GM19240 (cell line): ENCODE results near the gene MSX1.

Experiments used
- DNase-seq: peaks from one replicate; pipeline ENCODE4 v3.0.0; 2011; ENCODE audit warnings: low spot score; ENCODE audit not compliant: insufficient read length

The MSX1 gene

GRCh38 chr4:4840351-4840750 lies 19.1 kb upstream of the MSX1 start:
- DNase-seq = no peak

- no peak for DNase-seq
These were observed 18.3 kb upstream of the MSX1 start for GRCh38 chr4:4841156-4841555.

DNA sequence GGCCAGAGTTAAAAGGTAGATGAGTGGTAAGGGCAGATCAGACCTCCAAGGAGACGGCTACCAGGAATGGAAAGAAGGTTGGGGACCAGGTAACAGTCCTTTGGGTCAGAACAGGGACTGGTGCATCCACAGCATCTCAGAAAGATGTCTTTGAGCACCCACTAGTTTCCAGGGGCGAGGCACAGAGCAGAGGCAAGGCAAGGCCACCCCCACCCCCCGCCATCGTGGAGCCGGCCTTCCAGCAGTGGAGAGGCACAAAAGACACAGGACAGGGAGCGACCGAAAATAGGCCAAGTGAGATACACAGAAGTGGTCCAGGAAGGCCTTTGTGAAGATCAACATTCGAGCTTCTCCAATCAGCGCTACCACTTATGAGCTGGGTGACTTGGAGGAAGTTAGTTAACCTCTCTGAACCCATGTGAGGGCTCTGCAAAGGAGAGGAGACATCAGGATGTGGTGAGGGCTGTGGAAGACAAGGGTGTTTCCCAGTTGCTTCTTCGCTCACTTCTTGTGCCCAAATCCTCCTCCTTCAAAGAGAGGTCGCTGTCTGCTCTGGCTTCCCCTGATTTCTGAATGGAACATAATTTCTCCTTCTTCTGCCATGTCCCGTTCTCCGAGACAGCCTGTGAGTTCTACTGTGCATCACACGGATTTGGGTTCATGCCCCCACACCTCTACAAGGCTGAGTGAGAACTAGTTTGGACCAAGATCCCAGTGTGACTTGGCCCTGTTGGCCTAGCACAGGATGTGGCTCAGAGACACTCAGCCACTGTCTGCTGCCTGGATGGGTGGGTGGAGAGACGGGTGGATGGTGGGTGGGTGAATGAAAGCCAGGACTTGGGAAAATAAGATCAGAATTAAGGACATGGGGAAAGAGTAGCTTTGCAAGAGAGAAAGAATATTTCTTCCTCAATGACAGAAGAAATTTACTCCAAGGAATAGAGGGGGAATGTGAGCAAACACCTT lies 16.7 kb upstream of the MSX1 start:
- no peak for DNase-seq

DNA sequence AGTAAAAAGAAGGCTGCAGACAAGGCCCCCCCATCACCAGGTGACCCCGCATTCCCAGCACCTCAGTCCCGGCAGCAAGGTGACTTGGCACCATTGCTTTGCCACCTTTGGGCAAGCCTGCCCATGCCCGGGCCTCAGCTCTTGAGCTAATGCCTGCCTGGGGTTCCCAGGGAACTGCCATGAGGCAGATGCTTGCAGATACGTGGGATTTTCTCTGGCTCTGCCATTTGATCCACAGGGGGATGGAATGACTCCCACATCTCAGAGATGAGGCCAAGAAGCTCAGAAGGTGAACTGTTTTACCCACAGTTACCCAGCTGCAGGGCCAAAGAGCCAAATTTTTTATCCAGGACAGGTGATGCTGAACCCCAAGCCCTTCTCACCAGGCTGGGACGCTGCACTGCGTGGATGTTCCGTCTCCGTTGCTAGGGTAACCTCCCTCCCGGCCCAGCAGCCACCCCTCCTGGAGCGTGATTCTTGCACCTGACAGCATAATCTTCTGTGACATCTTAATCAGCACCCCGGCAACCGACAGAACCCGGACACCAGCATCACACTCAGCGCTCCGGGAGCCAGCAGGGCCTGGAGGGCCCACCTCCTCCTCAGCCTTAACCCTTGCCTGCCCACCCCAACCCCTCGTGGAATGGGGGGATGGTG lies 15.7 kb upstream of the MSX1 start:
- DNase-seq = no peak

DNA sequence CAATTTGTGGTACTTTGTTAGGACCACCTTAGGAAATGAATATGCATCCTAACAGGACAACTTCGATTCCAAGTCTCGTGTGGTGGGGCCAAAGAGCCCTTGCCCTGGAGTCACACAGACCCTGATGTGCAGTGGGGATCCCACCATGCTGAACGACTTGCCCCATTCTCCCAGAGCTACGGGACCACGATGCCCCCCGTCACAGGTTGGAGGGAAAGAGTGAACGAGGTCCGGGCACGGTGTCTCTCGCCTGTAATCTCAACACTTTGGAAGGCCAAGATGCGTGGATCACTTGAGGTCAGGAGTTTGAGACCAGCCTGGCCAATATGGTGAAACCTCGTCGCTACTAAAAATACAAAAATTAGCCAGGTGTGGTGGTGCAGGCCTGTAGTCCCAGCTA lies 14.4 kb upstream of the MSX1 start:
- DNase-seq = no peak

DNA sequence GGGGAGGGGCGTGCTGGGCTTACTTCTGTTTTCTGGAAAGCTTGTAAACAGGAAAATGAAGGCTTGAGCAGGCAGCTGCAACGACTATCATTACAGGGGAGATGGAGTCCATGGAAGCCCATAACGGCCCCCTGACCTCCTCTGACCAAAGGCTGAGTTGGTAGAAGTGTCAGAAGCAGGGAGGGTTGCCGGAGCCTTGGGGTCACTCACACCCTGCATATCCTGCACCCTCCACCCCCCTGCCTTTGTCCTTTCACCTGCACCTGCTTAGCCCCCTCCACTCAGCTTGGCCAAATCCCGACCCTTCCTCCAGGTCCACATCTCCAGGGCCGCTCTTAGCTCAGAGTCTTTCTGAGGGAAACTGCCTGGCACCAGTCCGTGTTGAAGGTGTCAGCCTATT lies 12.5 kb upstream of the MSX1 start:
- no peak for DNase-seq

DNA sequence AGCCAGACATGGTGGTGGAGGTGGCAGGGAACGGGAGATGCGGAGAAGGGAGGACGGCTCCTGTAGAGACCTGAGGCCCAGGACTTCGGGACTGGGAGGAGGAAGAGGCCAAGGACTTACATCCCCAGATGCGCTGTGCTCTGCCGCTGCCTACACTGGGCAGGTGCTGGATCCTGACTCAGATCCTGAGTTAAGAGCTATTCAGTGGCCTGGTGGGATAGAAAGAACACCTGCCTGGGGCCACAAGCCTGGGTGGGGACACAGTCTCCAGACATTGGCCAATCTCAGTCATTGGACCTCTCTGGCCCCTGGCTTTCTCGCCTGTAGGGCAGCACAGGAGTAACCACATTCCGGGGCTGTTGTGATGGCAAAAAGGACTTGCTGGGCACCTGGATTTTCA lies 10.9 kb upstream of the MSX1 start:
- no peak for DNase-seq

DNA sequence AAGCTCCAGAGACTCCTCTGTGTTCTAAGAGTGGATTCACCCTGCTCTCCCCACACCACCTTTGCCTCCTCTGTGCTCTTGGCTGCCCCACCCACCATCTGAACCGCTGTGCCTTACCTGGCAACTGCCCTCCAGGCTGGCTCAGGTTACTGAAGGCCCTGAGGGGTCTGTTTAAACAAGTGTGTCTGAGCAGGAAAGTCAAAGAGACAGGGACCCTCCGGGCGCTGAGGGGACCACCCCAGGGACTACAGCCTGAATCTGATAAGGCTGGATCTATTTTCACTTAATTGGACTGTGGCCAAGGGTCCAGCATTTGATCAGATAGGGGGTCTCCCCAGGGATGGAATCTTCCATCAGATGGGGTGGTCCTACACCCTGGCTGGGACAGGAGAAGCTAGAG lies 10.4 kb upstream of the MSX1 start:
- DNase-seq = no peak

DNA sequence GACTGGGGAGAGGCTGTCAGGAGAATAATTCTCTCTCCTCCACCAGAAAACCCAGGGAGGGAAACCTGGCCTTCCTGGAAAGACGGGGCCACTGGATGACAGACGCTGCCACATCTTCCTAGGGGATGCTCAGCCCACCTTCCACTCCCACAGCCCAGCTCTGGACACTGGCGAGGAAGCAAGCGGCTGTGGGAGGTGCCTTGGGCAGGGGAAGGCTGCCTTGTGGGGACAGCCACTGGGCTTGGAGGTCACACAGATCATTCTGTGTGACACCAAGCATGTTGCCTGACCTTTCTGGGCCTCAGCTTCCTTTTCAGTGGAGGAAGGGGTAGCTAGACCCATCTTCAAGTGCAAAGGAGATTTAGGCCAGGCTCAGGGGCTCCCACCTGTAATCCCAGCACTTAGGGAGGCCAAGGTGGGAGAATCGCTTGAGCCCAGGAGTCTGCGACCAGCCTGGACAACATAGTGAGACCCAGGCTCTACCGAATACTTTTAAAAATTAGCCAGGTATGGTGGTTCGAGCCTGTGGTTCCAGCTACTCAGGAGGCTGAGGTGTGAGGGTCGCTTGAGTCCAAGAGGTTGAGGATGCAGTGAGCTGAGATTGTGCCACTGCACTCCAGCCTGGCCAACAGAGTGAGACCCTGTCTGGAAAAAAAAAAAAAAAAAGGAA lies 9.8 kb upstream of the MSX1 start:
- no peak for DNase-seq

DNA sequence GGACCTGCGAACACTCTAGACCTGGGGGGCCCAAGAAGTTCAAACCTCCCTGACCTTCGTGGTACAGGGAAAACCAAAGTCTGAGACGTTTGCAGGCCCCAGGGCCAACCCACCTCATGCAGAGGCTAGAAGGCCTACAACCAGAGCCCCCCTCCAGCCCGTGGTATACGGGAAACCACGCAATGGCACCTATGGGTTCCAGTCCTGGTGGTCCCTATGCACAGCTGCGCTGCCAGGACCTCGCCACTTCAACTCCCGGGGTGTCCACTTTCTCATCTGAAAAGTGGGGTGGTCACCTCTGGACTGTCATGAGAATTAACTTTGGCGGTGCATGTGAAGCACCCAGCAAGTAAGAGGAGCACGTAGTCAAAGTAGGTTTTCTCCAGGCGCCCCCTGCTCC lies 8.4 kb upstream of the MSX1 start:
- DNase-seq = no peak

GRCh38 chr4:4851906-4852305 lies 7.6 kb upstream of the MSX1 start:
- no peak for DNase-seq

GRCh38 chr4:4852591-4853362 lies 6.7 kb upstream of the MSX1 start:
- DNase-seq = no peak

GRCh38 chr4:4853371-4853823 lies 6.1 kb upstream of the MSX1 start:
- DNase-seq = no peak

DNA sequence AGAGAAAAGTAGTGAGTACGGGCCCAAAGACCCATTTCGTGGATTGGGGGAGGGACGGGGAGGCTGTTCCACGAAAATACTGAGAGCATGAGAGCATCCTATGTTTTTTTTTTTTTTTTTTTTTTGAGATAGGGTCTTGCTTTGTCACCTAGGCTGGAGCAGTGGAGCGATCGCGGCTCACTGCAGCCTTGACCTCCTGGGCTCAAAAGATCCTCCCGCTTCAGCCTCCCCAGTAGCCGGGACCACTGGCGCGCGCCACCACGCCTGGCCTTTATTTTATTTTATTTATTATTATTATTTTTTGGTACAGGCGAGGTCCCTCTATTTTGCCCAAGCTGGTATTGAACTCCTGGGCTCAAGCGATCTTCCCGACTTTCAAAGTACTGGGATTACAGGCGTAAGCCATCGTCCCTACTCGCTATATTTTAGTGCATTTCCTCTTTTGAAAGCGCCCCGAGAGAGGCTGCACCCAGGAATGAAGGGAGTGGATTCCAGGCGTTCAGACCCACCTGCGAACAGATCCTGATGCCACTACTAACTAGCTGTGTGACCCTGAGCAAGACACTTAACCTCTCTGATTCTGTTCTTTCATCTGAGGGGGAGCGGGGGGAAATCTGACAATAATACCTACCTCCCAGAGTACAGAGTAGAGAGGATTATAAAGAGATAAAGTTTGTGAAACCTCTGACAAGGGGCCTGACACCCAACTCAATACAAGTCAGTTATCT lies 5.4 kb upstream of the MSX1 start:
- no peak for DNase-seq

DNA sequence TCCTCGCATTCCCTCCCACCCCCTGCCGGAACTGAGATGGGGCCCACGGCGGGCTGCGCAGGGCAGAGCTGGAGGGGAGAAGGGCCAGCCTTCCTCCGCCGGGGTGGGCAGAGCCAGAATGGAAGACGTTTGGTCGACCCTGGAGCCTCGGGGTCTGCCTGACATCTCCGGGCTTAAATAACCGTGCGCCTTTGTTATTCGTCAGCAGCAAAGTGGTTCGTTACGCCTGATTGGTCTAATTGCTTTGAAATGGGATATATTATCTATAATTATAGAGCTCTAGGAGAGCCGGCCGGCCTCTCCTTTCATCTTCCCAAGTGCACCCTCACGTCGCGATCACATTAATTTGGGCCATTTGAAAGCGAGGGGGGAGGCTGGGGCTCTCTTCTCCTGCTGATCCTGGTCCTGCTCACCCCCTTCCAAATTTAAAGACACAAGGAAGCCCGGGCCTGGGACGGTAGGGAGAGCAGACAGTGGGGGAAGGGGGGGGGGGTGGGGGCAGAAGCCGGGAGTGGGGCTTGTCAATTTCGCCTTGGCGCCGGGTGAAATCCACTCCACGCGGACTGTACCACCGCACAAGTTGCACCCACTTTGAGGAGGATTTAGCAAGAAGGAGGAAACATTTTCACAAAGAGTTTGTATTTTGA lies 4.7 kb upstream of the MSX1 start:
- no peak for DNase-seq

- no peak for DNase-seq
These were observed 4.0 kb upstream of the MSX1 start for GRCh38 chr4:4855301-4856070.

DNA sequence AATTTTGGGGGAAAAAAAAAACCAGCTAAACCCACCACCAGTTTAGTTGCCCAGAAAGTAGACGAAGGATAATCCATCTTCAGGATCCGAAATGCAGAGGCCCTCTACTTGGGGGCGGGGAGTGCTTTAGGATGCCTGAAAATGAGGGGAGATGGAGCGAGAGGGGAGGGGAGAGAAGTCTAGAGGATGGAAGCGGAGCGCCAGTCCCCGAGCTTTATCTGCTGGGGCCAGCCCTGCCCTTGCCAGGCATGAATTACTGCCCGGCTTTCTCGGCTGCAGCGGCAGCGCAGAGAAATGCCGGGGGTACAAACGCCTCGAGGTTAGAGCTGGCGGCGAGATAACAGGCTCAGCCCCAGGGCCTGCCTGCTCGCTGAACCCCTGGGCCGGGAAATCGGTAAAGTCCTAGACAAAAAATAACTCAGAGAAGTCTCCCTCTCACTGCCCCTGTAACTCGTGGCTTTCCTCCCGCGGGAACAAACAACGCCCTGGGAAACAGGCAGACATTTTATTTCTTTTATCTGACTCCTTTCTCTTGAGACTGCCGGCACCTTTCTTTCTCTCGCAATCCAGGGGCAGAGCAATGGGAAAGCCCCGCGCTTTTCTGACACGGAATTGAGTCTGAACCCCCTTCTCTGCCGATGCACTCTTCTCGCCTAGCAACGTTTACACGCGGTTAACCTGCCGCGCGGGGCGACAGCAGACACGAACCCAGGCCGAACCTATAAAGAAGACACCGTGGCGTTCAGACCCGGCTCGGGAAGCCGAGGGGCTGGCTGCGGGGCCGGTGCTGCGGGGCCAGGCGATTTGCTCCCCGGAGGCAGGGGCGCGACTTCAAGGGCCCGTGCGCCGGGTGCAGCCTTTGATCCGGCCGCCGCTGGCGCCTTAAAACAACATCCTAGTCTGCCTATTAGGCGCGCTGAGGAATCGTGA lies 3.1 kb upstream of the MSX1 start:
- DNase-seq = no peak
